Neural progenitor cell (in vitro differentiated cells): ENCODE data around the gene CYB561. TPM values are rescaled to one million over a fixed set of nuclear protein-coding genes. Genes with fewer than 3 reads are reported as not detected.

ENCODE experiments used
- DNase-seq: peaks from one replicate; pipeline ENCODE4 v3.0.0-alpha.2; 2016; ENCODE audit warnings: low spot score
- H2AFZ ChIP-seq: fragments of 200-600 bp; sonication (generic); replicated peaks from 2 replicates; pipeline ENCODE4 v1.6.1; 2016; ENCODE audit warnings: antibody characterized with exemption
- H3F3A ChIP-seq: fragments of 200-600 bp; sonication (generic); 2 replicates; pipeline ENCODE4 v1.6.1; 2016; ENCODE audit warnings: antibody characterized with exemption, low read depth
- H3K27ac ChIP-seq: fragments of 200-600 bp; sonication (generic); 2 replicates; pipeline ENCODE4 v1.5.1; 2016; ENCODE audit warnings: mild to moderate bottlenecking
- H3K27me3 ChIP-seq: fragments of 200-600 bp; sonication (generic); 2 replicates; pipeline ENCODE4 v1.6.1; 2016; ENCODE audit warnings: mild to moderate bottlenecking, moderate library complexity
- H3K36me3 ChIP-seq: fragments of 200-600 bp; sonication (generic); 2 replicates; pipeline ENCODE4 v1.5.1; 2016
- H3K4me1 ChIP-seq: fragments of 200-600 bp; sonication (generic); 2 replicates; pipeline ENCODE4 v1.6.1; 2016; ENCODE audit warnings: mixed run types
- H3K4me2 ChIP-seq: fragments of 200-600 bp; sonication (generic); 2 replicates; pipeline ENCODE4 v1.6.1; 2016
- H3K4me3 ChIP-seq: fragments of 200-600 bp; sonication (generic); 2 replicates; pipeline ENCODE4 v1.5.1; 2016
- H3K79me2 ChIP-seq: fragments of 200-600 bp; sonication (generic); 2 replicates; pipeline ENCODE4 v1.6.1; 2016; ENCODE audit warnings: low read depth
- H3K9ac ChIP-seq: fragments of 200-600 bp; sonication (generic); 2 replicates; pipeline ENCODE4 v1.6.1; 2016
- H3K9me3 ChIP-seq: fragments of 200-600 bp; sonication (generic); 2 replicates; pipeline ENCODE4 v1.5.1; 2016; ENCODE audit warnings: low read depth
- H4K20me1 ChIP-seq: fragments of 200-600 bp; sonication (generic); 2 replicates; pipeline ENCODE4 v1.6.1; 2016; ENCODE audit warnings: low read depth
- H3K27ac Mint-ChIP-seq: 3 replicates; pipeline ENCODE4 v1.8.0; 2021; ENCODE audit warnings: mixed read lengths
- H3K27me3 Mint-ChIP-seq: 2 replicates; pipeline ENCODE4 v1.8.0; 2022; ENCODE audit warnings: low read depth, mild to moderate bottlenecking, inconsistent platforms, moderate library complexity, mixed read lengths; ENCODE audit not compliant: insufficient read depth
- H3K36me3 Mint-ChIP-seq: 3 replicates; pipeline ENCODE4 v1.8.0; 2021; ENCODE audit warnings: mixed read lengths
- H3K4me1 Mint-ChIP-seq: 3 replicates; pipeline ENCODE4 v1.8.0; 2021; ENCODE audit warnings: mixed read lengths
- H3K4me3 Mint-ChIP-seq: 3 replicates; pipeline ENCODE4 v1.8.0; 2021; ENCODE audit warnings: mild to moderate bottlenecking, moderate library complexity, mixed read lengths
- H3K9me3 Mint-ChIP-seq: 3 replicates; pipeline ENCODE4 v1.8.0; 2020; ENCODE audit warnings: mixed read lengths
- EZH2 ChIP-seq: fragments of 200-600 bp; sonication (generic); IDR thresholded peaks from 2 replicates; pipeline ENCODE4 v1.6.1; 2017; ENCODE audit warnings: antibody characterized with exemption, mild to moderate bottlenecking, moderate library complexity
- EZH2phosphoT487 ChIP-seq: fragments of 200-600 bp; sonication (generic); IDR thresholded peaks from 2 replicates; pipeline ENCODE4 v1.6.1; 2017; ENCODE audit warnings: antibody characterized with exemption
- total RNA-seq: library from RNA; depleted of rRNA; stranded (reverse); fragments of >200 nt; gene quantifications from 2 replicates; pipeline ENCODE4 v1.2.3, GENCODE V29; 2015; ENCODE audit warnings: low replicate concordance
- TF ChIP-seq, protein P1 (sequence below): fragments of 200-600 bp; sonication (generic); IDR thresholded peaks from 2 replicates; pipeline ENCODE4 v1.5.1; 2017; ENCODE audit warnings: antibody characterized with exemption, mild to moderate bottlenecking

The CYB561 gene
- total RNA-seq, 1 donor from 2014 or later: 4.2 TPM

DNA sequence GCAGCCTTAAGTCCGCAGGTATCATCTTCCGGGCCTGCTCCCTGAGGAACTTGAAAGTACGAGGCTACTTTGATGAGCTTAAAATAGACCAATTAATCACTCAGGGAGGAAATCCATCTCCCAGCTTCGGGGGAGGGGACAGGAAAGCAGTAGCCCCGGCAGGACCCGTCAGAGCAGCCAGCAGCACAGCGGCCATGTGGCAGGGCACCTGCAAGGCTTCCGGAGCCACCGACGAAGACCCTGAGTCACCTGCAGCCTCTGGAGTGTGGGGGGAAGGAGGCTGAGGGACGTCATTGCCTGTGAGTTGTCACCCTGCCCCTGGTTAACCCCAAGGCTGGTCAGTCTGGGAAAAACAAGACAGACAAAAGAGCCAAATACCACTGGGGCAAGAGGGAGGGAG, 4.4 kb upstream of the CYB561 start:
- Histone ChIP-seq H3F3A (peaks cover 10% of the 10 kb centered on the region), H4K20me1 (no peaks in the 10 kb centered on the region), H3K9ac (no peak overlapping the region), H3K4me2 (no peak overlapping the region), H2AFZ (no peak overlapping the region), H3K27ac (no peak overlapping the region), H3K4me1 (no peaks in the 10 kb centered on the region), H3K36me3 (no peaks in the 10 kb centered on the region), H3K27me3 (peaks cover 22% of the 10 kb centered on the region), H3K9me3 (no peaks in the 10 kb centered on the region), H3K79me2 (no peaks in the 10 kb centered on the region), H3K4me3 (no peak overlapping the region)
- Mint-ChIP-seq H3K27ac (no peak overlapping the region), H3K9me3 (peaks cover 4% of the 10 kb centered on the region), H3K27me3 (peaks cover 14% of the 10 kb centered on the region), H3K4me1 (peaks cover 23% of the 10 kb centered on the region), H3K4me3 (no peak overlapping the region), H3K36me3 (peaks cover 3% of the 10 kb centered on the region)
- DNase-seq: no peak
- TF ChIP-seq, protein P1, sequence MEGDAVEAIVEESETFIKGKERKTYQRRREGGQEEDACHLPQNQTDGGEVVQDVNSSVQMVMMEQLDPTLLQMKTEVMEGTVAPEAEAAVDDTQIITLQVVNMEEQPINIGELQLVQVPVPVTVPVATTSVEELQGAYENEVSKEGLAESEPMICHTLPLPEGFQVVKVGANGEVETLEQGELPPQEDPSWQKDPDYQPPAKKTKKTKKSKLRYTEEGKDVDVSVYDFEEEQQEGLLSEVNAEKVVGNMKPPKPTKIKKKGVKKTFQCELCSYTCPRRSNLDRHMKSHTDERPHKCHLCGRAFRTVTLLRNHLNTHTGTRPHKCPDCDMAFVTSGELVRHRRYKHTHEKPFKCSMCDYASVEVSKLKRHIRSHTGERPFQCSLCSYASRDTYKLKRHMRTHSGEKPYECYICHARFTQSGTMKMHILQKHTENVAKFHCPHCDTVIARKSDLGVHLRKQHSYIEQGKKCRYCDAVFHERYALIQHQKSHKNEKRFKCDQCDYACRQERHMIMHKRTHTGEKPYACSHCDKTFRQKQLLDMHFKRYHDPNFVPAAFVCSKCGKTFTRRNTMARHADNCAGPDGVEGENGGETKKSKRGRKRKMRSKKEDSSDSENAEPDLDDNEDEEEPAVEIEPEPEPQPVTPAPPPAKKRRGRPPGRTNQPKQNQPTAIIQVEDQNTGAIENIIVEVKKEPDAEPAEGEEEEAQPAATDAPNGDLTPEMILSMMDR: no peak
- TF ChIP-seq EZH2 (no peak), EZH2phosphoT487 (no peak)

DNA sequence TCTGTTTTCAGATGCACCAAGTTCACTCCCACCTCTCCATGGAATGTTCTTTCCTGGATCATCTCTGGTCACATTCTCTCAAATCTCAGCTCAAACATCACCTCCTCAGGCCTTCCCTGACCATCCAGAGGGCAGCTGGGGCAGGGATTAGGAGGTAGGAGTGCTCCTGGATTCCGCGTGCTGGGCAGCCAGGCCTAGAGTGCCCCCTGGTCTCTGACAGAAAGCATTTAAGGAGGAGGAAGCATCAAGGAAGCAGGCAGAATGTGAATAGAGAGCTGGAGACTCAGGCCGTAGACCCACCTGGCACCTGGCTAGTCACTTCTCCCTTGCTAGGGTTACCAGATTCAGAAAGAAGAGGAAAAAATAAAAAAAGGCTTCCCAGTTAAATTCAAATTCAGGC, 2.5 kb upstream of the CYB561 start:
- Histone ChIP-seq H3K27ac (no peak overlapping the region), H3K4me3 (no peak overlapping the region), H3K4me2 (no peak overlapping the region), H2AFZ (no peak overlapping the region), H3K27me3 (peaks cover 37% of the 10 kb centered on the region), H3K36me3 (no peaks in the 10 kb centered on the region), H3K9ac (no peak overlapping the region), H3K4me1 (no peaks in the 10 kb centered on the region), H4K20me1 (no peaks in the 10 kb centered on the region), H3K9me3 (no peaks in the 10 kb centered on the region), H3F3A (peaks cover 10% of the 10 kb centered on the region), H3K79me2 (no peaks in the 10 kb centered on the region)
- no peaks in the 10 kb centered on the region for H3K36me3 Mint-ChIP-seq
- TF ChIP-seq, protein P1: no peak
- TF ChIP-seq EZH2phosphoT487 (no peak), EZH2 (no peak)
- peak overlapping the region; percentile 62 for H3K27ac Mint-ChIP-seq
- H3K4me3 Mint-ChIP-seq: peak overlapping the region; percentile 70
- peaks cover 14% of the 10 kb centered on the region for H3K27me3 Mint-ChIP-seq
- H3K4me1 Mint-ChIP-seq: peaks cover 24% of the 10 kb centered on the region
- H3K9me3 Mint-ChIP-seq: no peaks in the 10 kb centered on the region
- no peak for DNase-seq

DNA sequence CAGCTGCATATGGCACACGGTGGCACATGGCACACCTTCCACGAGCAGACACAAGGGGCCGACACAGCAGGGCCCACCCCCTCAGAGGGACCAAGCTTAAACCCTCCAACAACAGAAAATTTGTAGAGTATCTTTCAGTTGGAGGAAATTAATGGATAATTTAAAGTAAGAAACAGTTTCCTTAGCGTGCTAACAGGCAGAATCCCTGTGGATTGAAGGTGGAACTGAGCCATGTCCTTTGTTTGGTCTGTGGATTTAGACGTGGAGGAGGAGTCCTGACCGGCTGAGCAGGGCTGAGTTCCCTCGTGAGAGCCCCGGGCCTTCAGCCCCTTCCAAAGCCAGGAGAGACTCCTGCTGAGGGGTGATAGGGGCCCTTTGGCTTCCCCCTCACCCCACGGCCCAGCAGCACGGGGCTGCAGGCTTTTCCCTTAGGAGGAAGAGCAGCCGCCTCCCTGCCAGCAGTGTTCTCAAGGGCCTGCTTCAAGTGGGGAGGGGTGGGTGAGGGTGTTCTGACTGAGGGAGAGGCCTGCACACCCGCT, 1.4 kb upstream of the CYB561 start:
- Mint-ChIP-seq H3K27me3 (peaks cover 14% of the 10 kb centered on the region), H3K27ac (no peak overlapping the region), H3K4me1 (peaks cover 30% of the 10 kb centered on the region), H3K4me3 (peak overlapping the region; percentile 38), H3K9me3 (no peaks in the 10 kb centered on the region), H3K36me3 (no peaks in the 10 kb centered on the region)
- peaks cover 37% of the 10 kb centered on the region for H3K27me3 ChIP-seq
- no peak overlapping the region for H3K9ac ChIP-seq
- no peak overlapping the region for H3K27ac ChIP-seq
- H3K36me3 ChIP-seq: no peaks in the 10 kb centered on the region
- TF ChIP-seq, protein P1: no peak
- TF ChIP-seq EZH2phosphoT487 (no peak), EZH2 (no peak)
- no peaks in the 10 kb centered on the region for H3K4me1 ChIP-seq
- DNase-seq: no peak
- H3K4me2 ChIP-seq: no peak overlapping the region
- no peak overlapping the region for H3K4me3 ChIP-seq
- no peaks in the 10 kb centered on the region for H4K20me1 ChIP-seq
- H3F3A ChIP-seq: peaks cover 10% of the 10 kb centered on the region
- H2AFZ ChIP-seq: peak overlapping the region; percentile 13
- no peaks in the 10 kb centered on the region for H3K9me3 ChIP-seq
- no peaks in the 10 kb centered on the region for H3K79me2 ChIP-seq
